ENCODE results near the gene ADM2. TPM values are rescaled to one million over a fixed set of nuclear protein-coding genes. Genes with fewer than 3 reads are reported as not detected.

Gene ADM2
- total RNA-seq, 5 donors from 2014 or later (not counting 1 experiment from before 2014, with no cell fraction given), result 1.5 to 11.3 (median 10.7) TPM

- ChIA-PET CTCF (interaction anchor here in 1 of 2 donors (0.6 kb wide), 1 partner anchor 149 kb away, joined by 5 read pairs; no protein-coding TSS in a partner anchor), POLR2A (interaction anchor here (0.5 to 1.0 kb wide), 2 partner anchors 32 to 273 kb away, joined by 3 to 5 read pairs; no protein-coding TSS in a partner anchor)
- no peaks in the 10 kb centered on the region for H3K27me3 Mint-ChIP-seq
- Histone ChIP-seq H3K36me3 (ENCODE audit: control insufficient read depth in 2 of 2, extremely low read depth in 1 of 2, insufficient read depth in 1 of 2, low read length in 1 of 2) (peaks cover 3 to 18% of the 10 kb centered on the region in 2 donors), H3K4me3 (ENCODE audit: control insufficient read depth in 1 of 2, extremely low read depth in 1 of 2, low read length in 1 of 2) (peak overlapping the region in 1 of 2 donors; percentile 46), H3K27me3 (replicated peaks in 1 of 2; ENCODE audit: control insufficient read depth in 2 of 2, extremely low read depth in 1 of 2, insufficient read depth in 2 of 2, low read length in 1 of 2) (no peaks in the 10 kb centered on the region), H3K27ac (ENCODE audit: low read length) (peak overlapping the region; percentile 82), H3K9me3 (no peaks in the 10 kb centered on the region), H3K4me1 (ENCODE audit: control insufficient read depth in 1 of 2, extremely low read depth in 1 of 2, insufficient read depth in 2 of 2, low read length in 2 of 2) (peaks cover 42 to 85% of the 10 kb centered on the region in 2 experiments)
- WGBS (ENCODE audit: insufficient coverage), result 90% methylated on average over 2 of the region's 21 CpGs
- DNase-seq (no peak), ATAC-seq (replicated peaks in 1 of 4) (no peak)
- H3K9me3 Mint-ChIP-seq, result no peaks in the 10 kb centered on the region
- peak overlapping the region; percentile 97 to 98 for H3K27ac Mint-ChIP-seq
- H3K36me3 Mint-ChIP-seq, result peaks cover 15% of the 10 kb centered on the region
- H3K4me1 Mint-ChIP-seq, result peaks cover 71 to 73% (median 71%) of the 10 kb centered on the region in 3 donors
- H3K4me3 Mint-ChIP-seq, result peak overlapping the region; percentile 72 to 91 (median 75)
Measured at GRCh38 chr22:50471197-50471847, 10.0 kb upstream of the ADM2 start.

DNA sequence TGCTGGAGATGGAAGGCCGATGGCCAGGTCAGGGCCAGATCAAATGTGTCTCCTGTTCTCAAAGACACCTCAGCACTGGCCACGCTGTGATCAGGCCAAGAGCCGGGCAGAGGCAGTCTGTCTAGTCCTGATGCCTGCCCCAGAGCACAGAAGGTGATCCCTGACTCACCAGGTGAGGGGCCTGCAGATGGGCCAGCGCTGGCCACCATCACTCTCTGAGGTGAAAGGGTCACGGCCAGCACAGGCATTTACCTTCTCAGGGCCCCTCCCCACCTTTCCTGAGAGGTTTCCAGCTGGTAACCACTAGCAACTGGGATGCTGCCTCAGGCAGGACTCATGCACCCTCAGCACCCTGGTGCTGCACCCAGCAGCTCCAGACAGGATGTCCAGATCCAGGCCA, 9.4 kb upstream of the ADM2 start:
- no peak for DNase-seq
- Mint-ChIP-seq H3K4me3 (peak overlapping the region; percentile 72 to 92 (median 91)), H3K4me1 (peaks cover 66 to 69% (median 67%) of the 10 kb centered on the region in 3 donors), H3K27ac (peak overlapping the region; percentile 97 to 98), H3K9me3 (no peaks in the 10 kb centered on the region), H3K36me3 (peaks cover 9% of the 10 kb centered on the region), H3K27me3 (no peaks in the 10 kb centered on the region)
- H3K4me3 ChIP-seq (ENCODE audit: control insufficient read depth in 1 of 2, extremely low read depth in 1 of 2, low read length in 1 of 2), result peak overlapping the region in 1 of 2 donors; percentile 40
- H3K4me1 ChIP-seq (ENCODE audit: control insufficient read depth in 1 of 2, extremely low read depth in 1 of 2, insufficient read depth in 2 of 2, low read length in 2 of 2), result peaks cover 42 to 79% of the 10 kb centered on the region in 2 experiments
- POLR2A ChIA-PET, result interaction anchor here in 1 of 2 donors (1.0 kb wide), 1 partner anchor 32 kb away, joined by 3 read pairs; no protein-coding TSS in a partner anchor
- WGBS (ENCODE audit: insufficient coverage), result 87% methylated on average over 5 of the region's 5 CpGs
- CTCF ChIA-PET, result interaction anchor here in 1 of 2 donors (1.2 kb wide), 1 partner anchor 54 kb away, joined by 5 read pairs; the partner anchor contains the start of gene SCO2
- H3K27me3 ChIP-seq (replicated peaks in 1 of 2; ENCODE audit: control insufficient read depth in 2 of 2, extremely low read depth in 1 of 2, insufficient read depth in 2 of 2, low read length in 1 of 2), result no peaks in the 10 kb centered on the region
- peaks cover 3 to 11% of the 10 kb centered on the region in 2 donors for H3K36me3 ChIP-seq (ENCODE audit: control insufficient read depth in 2 of 2, extremely low read depth in 1 of 2, insufficient read depth in 1 of 2, low read length in 1 of 2)
- no peak for ATAC-seq (replicated peaks in 1 of 4)
- H3K9me3 ChIP-seq, result no peaks in the 10 kb centered on the region
- peak overlapping the region; percentile 82 for H3K27ac ChIP-seq (ENCODE audit: low read length)

- Histone ChIP-seq H3K4me3 (ENCODE audit: control insufficient read depth in 1 of 2, extremely low read depth in 1 of 2, low read length in 1 of 2) (peak overlapping the region; percentile 72 to 78), H3K4me1 (ENCODE audit: control insufficient read depth in 1 of 2, extremely low read depth in 1 of 2, insufficient read depth in 2 of 2, low read length in 2 of 2) (peaks cover 39 to 68% of the 10 kb centered on the region in 2 experiments), H3K27me3 (replicated peaks in 1 of 2; ENCODE audit: control insufficient read depth in 2 of 2, extremely low read depth in 1 of 2, insufficient read depth in 2 of 2, low read length in 1 of 2) (peaks cover 0 to 2% of the 10 kb centered on the region in 2 experiments), H3K36me3 (ENCODE audit: control insufficient read depth in 2 of 2, extremely low read depth in 1 of 2, insufficient read depth in 1 of 2, low read length in 1 of 2) (peaks cover 1 to 3% of the 10 kb centered on the region in 2 donors), H3K27ac (ENCODE audit: low read length) (peak overlapping the region; percentile 82), H3K9me3 (no peaks in the 10 kb centered on the region)
- H3K36me3 Mint-ChIP-seq, result peaks cover 8% of the 10 kb centered on the region
- peak in 25 of 35 experiments; percentile 14 to 71 (median 38) for DNase-seq
- H3K27ac Mint-ChIP-seq, result peak overlapping the region; percentile 97 to 98
- ChIA-PET CTCF (interaction anchor here in 1 of 2 donors (1.2 kb wide), 1 partner anchor 53 kb away, joined by 5 read pairs; the partner anchor contains the start of gene SCO2), POLR2A (no interaction called here)
- no peaks in the 10 kb centered on the region for H3K27me3 Mint-ChIP-seq
- ATAC-seq (replicated peaks in 1 of 4), result no peak
- H3K4me1 Mint-ChIP-seq, result peaks cover 63 to 69% (median 63%) of the 10 kb centered on the region in 3 donors
- WGBS (ENCODE audit: insufficient coverage), result 83% methylated on average over 2 of the region's 6 CpGs
- no peaks in the 10 kb centered on the region for H3K9me3 Mint-ChIP-seq
- peak overlapping the region; percentile 91 to 93 (median 92) for H3K4me3 Mint-ChIP-seq
Measured at GRCh38 chr22:50473088-50473487, 8.3 kb upstream of the ADM2 start.

DNA sequence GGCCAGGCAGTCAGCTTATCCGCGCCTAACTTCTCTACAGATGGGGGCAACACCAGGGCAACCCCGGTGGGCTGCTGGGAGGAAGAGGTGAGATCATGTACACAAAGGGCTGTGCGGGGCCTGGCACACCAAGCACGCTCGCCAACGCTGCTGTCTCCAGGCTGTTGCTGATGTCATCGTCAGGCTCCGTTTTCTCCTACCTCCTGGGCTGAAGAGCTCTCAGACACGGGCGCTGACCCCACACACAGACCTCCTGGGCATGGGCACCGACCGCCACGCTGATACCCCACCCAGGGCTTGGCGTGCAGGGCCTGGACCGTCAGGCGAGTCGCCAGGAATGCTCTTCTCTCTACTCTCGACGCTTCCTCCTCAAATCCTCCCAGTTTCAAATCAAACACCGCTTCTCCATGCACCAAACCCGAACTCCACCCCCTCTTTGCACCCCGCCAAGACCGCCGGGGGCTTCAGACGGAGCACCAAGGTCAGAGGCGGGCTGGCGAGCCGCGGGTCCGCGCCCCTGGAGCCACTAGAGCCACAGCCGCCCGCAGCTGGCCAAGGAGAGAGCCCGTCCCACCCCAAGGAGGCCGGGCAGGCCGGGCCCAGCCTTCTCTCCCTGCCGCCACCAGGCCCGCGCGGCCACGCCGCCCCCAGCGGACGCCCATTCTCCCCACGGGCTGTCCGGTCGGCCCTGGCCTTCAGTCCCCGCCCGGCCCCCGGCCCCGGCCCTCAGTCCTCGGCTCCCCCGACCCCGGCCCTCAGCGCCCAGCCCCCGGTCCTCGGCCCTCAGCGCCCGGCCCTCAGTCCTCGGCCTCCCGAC, 7.3 kb upstream of the ADM2 start:
- H3K4me1 ChIP-seq (ENCODE audit: control insufficient read depth in 1 of 2, extremely low read depth in 1 of 2, insufficient read depth in 2 of 2, low read length in 2 of 2), result peaks cover 34 to 58% of the 10 kb centered on the region in 2 experiments
- POLR2A ChIA-PET, result no interaction called here
- no peaks in the 10 kb centered on the region for H3K27me3 Mint-ChIP-seq
- peak overlapping the region; percentile 97 to 98 for H3K27ac Mint-ChIP-seq
- H3K36me3 ChIP-seq (ENCODE audit: control insufficient read depth in 2 of 2, extremely low read depth in 1 of 2, insufficient read depth in 1 of 2, low read length in 1 of 2), result peaks cover 0 to 3% of the 10 kb centered on the region in 2 donors
- peak overlapping the region; percentile 91 to 93 (median 92) for H3K4me3 Mint-ChIP-seq
- WGBS (ENCODE audit: insufficient coverage), result under 1% methylated on average over 42 of the region's 62 CpGs
- CTCF ChIA-PET, result interaction anchor here in 1 of 2 donors (0.9 kb wide), 1 partner anchor 52 kb away, joined by 4 read pairs; the partner anchor contains the start of gene SCO2
- H3K4me1 Mint-ChIP-seq, result peaks cover 53 to 60% (median 54%) of the 10 kb centered on the region in 3 donors
- H3K4me3 ChIP-seq (ENCODE audit: control insufficient read depth in 1 of 2, extremely low read depth in 1 of 2, low read length in 1 of 2), result peak overlapping the region; percentile 72 to 78
- peak in 2 of 35 experiments; percentile 26 to 43 for DNase-seq
- H3K36me3 Mint-ChIP-seq, result peaks cover 8% of the 10 kb centered on the region
- H3K27ac ChIP-seq (ENCODE audit: low read length), result peak overlapping the region; percentile 41
- no peaks in the 10 kb centered on the region for H3K9me3 ChIP-seq
- peaks cover 0 to 2% of the 10 kb centered on the region in 2 experiments for H3K27me3 ChIP-seq (replicated peaks in 1 of 2; ENCODE audit: control insufficient read depth in 2 of 2, extremely low read depth in 1 of 2, insufficient read depth in 2 of 2, low read length in 1 of 2)
- no peak for ATAC-seq (replicated peaks in 1 of 4)
- H3K9me3 Mint-ChIP-seq, result no peaks in the 10 kb centered on the region

- Histone ChIP-seq H3K4me3 (ENCODE audit: control insufficient read depth in 1 of 2, extremely low read depth in 1 of 2, low read length in 1 of 2) (peak within 1 kb of the TSS; percentile 72 to 78), H3K36me3 (ENCODE audit: control insufficient read depth in 2 of 2, extremely low read depth in 1 of 2, insufficient read depth in 1 of 2, low read length in 1 of 2) (peaks cover 0 to 3% of the 10 kb centered on the region in 2 donors), H3K27ac (ENCODE audit: low read length) (peak within 1 kb of the TSS; percentile 65), H3K4me1 (ENCODE audit: control insufficient read depth in 1 of 2, extremely low read depth in 1 of 2, insufficient read depth in 2 of 2, low read length in 2 of 2) (peaks cover 34 to 49% of the 10 kb centered on the region in 2 experiments), H3K27me3 (replicated peaks in 1 of 2; ENCODE audit: control insufficient read depth in 2 of 2, extremely low read depth in 1 of 2, insufficient read depth in 2 of 2, low read length in 1 of 2) (peaks cover 0 to 2% of the 10 kb centered on the region in 2 experiments), H3K9me3 (no peaks in the 10 kb centered on the region)
- 3% methylated on average over 97 of the region's 97 CpGs for WGBS (ENCODE audit: insufficient coverage)
- ChIA-PET CTCF (no interaction called here), POLR2A (no interaction called here)
- Mint-ChIP-seq H3K27me3 (peaks cover 0 to under 1% of the 10 kb centered on the region in 2 donors), H3K9me3 (no peaks in the 10 kb centered on the region), H3K4me3 (peak within 1 kb of the TSS; percentile 91 to 93 (median 92)), H3K36me3 (peaks cover 8% of the 10 kb centered on the region), H3K27ac (peak within 1 kb of the TSS; percentile 97 to 98), H3K4me1 (peaks cover 46 to 51% (median 49%) of the 10 kb centered on the region in 3 donors)
- peak; percentile 70 to 74 (median 72) for ATAC-seq (replicated peaks in 1 of 4)
- peak; percentile 70 to 93 (median 81) for DNase-seq
Measured at GRCh38 chr22:50474710-50475651, 6.4 kb upstream of the ADM2 start, which contains the start of gene SBF1. Gene SBF1 (minus strand): TSS chr22:50475035. CDS start chr22:50474840, 195 bp downstream.
